Peyer's patch (tissue), 4 donors: ENCODE measurements around the gene NAT10.

ENCODE experiments used
- POLR2A ChIP-seq, 2 donors: fragments of 450-650 bp; IDR thresholded peaks; one replicate each; pipeline ENCODE4 v1.5.1; 2017; ENCODE audit warnings: antibody characterized with exemption in 2 of 2, mild to moderate bottlenecking in 2 of 2, moderate library complexity in 2 of 2
- TF ChIP-seq, protein P1 (sequence below), 6 experiments: fragments of 450-650 bp in 4 of 6; fragments of 200-600 bp in 2 of 6; sonication (generic) in 1 of 6; IDR thresholded peaks; one replicate each; pipeline ENCODE4 v1.5.1; 2017 to 2019; ENCODE audit warnings: antibody characterized with exemption in 6 of 6, mild to moderate bottlenecking in 3 of 6, moderate library complexity in 1 of 6

DNA sequence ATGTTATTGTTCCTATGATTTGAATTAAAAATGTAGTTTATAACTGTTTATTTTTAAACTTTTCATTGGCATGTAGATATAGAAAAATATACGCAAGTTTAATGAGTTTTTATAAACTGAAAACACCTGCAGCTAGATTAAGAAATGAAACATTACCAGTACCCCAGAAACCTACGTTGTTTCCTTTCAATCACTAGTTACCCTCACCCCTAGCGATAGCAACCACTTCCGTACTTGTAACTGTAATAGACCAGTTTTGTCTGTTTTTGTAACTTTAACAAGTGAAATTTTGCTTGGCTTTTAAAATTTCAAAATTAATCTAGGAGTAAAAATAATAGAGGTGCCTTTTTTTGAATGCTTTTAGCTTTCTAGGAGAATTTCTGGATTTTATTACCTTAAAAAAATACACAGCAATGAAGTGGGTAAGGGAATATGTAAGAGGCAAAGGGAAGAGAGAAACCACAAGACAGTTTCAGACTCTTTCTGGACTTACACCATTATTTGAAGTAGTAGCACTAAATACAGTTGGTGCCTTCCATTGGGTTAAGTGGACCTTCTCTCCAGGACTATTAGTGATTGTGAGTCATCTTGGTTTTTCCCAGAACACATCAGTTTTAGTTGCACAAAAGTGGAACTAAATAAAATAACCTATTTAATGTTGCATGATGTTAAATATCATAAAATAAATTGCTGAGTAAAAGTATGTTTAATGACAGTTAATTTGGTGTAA lies 18.7 kb upstream of the NAT10 start:
- TF ChIP-seq, protein P1, sequence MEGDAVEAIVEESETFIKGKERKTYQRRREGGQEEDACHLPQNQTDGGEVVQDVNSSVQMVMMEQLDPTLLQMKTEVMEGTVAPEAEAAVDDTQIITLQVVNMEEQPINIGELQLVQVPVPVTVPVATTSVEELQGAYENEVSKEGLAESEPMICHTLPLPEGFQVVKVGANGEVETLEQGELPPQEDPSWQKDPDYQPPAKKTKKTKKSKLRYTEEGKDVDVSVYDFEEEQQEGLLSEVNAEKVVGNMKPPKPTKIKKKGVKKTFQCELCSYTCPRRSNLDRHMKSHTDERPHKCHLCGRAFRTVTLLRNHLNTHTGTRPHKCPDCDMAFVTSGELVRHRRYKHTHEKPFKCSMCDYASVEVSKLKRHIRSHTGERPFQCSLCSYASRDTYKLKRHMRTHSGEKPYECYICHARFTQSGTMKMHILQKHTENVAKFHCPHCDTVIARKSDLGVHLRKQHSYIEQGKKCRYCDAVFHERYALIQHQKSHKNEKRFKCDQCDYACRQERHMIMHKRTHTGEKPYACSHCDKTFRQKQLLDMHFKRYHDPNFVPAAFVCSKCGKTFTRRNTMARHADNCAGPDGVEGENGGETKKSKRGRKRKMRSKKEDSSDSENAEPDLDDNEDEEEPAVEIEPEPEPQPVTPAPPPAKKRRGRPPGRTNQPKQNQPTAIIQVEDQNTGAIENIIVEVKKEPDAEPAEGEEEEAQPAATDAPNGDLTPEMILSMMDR (IDR thresholded peaks at IDR 0.05): no peak
- no peak for TF ChIP-seq POLR2A (IDR thresholded peaks at IDR 0.05)
